HG03280 (cell line): ENCODE results near the gene CERS6.

Experiments used
- ATAC-seq: cut with Tn5 transposase; IDR thresholded peaks from one replicate; pipeline ENCODE4 v1.9.1; 2021; ENCODE audit warnings: mild to moderate bottlenecking, moderate library complexity; ENCODE audit not compliant: unreplicated experiment

The CERS6 gene

DNA sequence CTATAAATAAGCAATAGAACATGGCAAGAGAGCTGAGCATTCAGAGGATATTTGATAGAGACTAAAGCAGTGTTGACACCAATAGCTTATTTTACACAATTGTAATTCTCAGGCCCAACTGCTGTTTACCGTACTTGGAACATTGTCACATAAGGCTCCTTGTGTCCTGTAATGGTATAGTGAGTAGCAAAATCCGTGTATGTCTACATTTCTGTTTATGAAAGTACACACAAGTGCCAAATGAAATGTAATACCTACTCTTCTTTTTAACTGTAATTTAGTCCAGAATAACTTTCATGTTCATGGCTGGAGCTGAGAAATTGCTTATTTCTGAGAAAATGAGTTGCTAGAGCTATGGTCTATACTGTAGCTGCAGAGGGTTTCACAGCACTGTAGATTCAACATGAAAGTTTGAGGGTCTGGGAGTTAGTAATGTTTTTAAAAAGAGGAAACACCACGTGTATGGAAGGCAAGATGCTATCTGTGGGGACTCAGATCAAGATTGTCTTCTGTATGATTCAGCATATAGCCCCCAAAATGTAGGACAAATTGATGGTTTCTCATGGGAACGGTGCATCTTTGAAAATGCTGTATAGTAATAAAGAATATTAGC lies 236.2 kb downstream of the CERS6 start:
- no peak for ATAC-seq

DNA sequence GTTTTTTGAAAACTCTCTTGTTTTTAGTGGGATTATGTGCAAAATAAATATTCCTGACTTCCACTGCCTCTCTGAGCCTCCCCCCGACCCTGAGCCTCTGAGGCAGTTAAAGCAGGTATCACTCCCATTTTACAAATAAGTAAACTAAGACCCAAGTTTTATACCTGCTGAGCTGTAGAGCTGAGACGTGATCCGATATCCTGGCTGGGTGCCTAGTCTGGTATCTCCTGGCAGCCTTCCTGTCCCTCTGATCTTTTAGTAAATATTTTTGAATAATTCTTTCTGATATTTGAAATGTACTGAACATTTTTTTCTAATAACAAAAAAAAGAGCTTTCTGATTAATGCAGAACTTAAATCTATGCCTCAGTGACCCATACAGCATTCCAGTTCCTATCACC lies 238.1 kb downstream of the CERS6 start:
- no peak for ATAC-seq

DNA sequence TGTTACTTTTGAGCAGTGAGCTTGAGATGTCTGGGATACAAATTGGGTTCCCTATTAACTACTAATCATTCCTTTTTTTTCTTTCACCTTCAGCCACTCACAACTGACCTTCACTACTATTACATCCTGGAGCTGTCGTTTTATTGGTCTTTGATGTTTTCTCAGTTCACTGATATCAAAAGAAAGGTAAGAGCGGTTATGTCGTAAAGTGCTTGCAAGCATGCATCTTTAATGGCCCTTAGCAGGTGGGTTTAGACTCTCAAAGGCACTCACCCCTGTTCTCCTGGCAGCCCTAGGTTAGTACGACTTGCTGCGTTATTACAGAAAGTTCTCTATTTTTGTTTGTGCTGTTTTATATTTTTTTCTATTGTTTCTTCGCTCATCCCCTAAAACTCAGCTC lies 238.8 kb downstream of the CERS6 start:
- ATAC-seq = no peak

DNA sequence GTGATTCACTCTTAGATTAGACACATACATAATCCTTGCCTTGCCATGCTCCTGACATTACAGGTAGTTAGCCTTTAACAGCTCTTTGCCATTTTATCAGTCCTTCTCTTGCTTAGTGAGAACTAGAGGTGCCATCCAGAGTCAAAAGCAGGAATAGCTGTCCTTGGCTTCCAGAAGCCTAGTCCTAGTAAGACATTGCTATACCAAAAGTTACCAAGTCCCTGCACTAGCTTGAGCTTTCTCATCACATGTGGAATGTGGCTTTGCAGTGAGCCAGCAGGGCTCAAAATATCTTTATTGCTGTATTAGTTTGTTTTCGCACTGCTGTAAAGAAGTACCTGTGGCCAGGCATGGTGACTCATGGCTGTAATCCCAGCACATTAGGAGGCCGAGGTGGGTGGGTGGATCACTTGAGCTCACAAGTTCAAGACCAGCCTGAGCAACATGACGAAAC lies 241.6 kb downstream of the CERS6 start:
- ATAC-seq = no peak

DNA sequence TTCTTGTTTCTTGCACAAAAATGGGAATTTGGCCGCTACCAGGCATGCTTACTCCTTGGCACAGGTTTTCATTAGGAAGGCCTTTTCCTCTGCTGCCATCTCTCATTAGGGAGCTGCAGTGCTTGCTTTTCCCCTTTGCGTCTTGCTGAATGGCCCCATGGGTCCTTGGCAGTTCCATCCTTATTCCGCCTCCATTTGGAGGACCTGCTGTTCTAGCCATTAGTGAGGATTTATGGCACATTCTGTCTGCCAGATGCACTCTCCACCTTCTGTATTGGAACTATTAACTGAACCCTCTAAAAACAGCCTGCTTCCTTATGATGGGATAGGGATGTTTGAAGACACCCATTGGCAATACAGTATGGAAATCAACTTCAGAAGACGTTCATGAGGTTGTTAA lies 242.9 kb downstream of the CERS6 start:
- no peak for ATAC-seq

DNA sequence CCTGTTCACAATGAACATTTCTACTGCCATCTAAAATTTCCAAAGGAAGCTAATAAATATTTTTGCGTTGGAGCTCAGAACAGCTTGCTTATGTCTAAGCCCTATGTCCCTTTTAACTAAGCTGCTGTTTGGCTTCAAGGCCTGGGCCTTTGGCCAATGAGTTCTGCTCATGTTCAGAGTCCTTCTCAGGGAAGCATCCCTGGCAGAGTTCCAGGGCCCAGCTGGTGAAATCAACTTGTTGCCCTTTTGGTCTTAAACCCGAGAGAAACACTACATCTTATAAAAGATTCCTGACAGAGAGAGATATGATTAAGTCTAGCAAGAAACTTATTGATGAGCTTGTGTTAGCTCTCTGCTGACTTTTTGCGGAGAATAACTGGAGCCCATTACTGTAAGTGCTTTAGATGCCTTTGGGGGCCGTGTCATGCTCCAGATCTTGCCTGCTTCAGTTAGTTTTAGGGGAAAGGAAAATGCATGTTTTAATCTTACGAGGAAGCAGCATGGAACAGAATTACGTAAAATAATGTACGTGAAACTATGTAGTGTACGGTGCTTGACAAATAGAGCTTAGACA lies 243.9 kb downstream of the CERS6 start:
- no peak for ATAC-seq

DNA sequence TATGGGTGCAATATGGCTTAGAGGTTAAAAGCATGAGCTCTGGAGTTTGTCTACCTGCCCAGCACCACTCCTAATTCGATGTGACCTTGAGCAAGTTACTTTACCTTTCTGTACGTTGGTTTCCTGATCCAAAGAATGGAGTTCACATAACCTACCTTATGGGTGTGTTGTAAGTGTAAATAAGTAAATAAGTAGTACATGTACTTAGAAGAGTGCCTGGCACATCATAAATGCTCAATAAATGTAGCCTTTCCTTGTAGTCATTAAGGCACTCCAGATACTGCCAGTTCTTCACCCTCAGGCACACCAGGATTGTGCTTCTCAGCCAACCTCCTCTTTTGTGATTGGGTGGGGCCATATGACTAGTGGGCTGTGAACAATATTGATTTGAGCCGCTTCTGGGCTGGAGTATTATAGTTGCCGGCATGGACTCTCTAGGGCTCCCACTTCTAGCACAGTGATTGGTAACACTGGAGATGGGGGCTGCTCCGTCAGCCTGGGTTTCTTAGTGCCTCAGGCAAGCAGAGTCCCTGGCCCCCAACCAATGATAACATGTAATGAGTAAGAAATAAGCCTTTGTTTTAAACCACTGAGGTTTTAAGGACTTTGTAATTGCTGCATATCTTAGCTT lies 244.7 kb downstream of the CERS6 start:
- ATAC-seq = no peak

DNA sequence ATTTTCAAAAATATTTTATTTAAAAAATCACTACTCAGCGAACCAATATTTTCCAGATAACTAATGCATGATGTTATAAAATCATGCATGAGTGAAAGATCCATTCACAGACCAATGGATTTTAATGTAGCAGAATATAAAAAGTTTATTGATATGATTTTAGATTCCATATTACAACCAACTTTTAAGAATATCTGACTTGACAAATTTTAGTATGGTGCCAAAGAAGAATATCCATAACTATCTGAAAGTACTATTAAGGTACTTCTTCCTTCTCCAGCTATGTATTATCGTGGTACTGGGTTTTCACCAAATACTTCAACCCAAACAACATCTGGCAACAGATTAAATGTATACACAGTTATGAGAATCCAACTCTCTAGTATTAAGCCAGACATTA lies 246.5 kb downstream of the CERS6 start:
- no peak for ATAC-seq

DNA sequence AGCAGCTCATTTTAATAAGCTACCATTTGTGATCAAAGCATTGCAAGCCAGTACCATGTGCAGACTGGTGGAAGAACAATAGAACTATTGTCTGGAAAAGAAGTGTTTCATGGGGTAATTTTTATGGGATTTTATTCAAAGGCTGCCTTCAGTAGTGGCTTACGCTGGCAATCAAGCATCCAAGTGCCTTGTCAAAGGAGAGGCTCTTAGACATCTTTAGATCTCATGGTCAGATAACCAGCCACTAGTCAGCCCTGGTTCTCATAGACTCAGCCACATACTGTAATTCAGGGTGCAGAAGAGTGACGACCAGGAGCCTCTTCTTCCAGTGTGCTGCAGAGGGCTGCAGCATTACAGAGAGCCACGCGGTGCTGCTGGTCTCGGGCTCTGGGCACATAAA lies 247.9 kb downstream of the CERS6 start:
- ATAC-seq = no peak

DNA sequence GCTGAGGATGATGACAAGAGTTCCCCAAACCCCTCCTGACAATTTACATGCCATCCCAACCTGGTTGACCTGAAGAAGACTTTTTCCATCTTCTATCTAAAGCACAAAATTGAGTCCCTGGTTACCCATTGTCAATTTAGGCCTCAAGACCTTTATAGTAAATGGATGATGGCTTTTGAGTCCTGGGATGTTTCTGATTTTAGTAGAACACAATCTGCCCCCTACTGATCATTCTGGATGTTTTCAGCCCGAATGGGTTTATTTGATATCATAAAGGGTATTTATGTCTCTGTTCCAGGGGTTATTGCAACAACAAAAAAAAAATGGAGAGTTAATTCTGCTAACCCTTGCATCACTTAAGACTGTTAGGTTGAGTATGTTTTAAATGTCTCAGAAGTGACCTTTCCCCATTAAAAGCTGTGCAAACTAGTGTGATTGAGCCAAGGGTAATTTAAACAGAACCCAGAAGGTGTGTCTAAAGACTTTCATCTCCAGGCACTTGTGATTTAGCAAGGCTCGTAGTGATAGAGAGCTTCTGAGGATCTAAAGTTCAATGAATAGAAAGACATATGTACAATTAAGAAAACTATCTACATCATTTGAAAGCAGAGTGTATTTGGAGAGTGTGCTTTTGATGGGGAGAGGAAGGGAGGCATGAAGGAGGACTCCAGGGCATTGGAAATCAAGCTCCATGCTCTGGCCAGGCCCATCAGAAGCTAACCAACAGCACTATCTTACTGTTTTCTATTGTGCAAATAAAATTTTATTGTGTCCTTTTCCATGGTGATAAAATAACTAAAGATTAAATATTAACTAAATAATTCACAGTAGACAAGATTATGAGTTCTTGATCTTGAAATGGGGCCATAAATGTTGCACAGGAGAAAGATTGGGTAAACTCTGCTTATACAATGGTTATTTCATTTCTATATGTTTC lies 249.7 kb downstream of the CERS6 start:
- ATAC-seq = no peak

DNA sequence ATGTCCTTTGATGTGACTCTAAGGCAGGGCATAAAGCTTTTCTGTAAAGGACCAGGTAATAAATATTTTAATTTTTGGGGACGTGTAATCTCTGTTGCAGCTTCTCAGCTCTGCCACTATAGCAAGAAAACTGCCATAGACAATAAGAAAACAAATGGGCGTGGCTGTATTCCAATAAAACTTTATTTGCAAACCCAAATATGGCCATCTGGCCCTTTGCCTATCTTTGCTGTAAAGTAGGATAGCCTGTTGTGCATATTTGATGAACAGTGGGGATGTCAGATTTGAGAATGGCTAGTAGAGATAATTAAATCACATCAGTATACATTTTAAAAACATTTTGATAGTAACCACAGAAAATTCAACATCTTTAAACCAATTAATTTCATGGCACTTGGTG lies 250.7 kb downstream of the CERS6 start:
- ATAC-seq = no peak

DNA sequence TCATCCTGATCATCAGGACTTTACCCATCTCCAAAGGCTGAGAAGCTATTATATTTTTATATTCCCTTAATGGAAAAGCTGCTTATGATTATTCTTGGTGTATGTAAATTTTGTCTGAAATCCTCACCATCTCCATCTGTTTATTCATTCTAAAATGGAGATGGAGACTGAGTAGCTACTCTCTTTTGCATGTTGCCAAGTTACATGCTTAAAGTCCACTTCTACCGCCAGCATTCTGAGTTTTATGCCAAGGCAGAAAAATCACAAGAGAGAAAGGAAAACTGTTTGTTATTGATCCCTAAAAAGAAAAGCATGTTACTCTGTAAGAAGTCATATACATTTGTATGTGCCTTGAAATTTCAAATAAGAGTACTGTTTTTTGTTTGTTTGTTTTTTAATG lies 252.0 kb downstream of the CERS6 start:
- ATAC-seq = no peak

DNA sequence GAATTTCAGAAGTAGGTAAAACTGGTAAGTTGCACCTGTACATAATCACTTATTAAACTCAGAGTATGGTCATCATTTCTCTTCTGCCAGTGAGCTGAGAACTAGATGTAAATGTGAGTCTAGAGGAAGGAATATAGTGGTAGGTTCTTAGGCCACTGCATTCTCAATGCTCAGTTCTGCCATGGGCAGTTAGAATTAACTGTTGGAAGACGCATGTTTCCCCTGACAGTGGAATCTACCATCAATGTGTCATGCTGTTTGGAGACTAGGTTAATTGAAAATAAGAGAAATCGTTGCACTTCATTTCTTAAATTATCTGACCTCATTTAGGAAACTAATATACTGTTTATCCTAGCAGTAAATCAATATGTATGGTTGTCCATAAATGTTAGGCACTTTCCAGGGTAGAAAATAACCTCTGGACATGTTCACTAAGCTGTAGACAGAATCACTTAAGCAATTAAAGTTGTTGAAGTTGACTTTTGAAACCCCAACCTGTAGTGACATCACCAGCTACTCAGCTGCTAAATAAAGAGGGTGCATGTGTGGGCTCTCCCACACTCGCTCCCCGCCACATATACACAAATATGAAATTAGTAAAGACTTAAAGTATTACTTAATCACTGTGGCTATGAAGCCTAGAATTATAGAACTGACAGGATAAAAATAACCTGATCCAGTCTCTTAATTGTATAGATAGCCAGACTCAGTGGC lies 254.8 kb downstream of the CERS6 start:
- no peak for ATAC-seq

DNA sequence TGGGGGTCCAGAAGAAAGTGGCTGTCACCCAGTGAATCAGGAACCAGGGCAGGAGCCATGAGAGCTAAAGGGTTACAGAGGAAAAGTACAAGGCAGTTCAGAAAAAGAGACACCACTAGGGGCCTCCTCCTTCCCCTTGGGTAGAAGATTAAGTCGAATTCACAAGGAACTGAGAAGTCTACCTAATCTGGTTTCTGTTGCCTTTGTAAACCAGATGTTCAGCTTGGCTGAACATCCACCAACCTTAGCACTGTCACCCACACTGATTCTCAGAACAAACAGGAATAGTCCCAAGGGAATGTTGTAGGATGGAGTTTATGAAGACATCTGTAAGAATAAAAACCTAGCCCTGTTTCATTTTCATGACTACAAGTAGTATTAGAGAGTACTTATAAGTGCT lies 256.0 kb downstream of the CERS6 start:
- ATAC-seq = peak; percentile 98

DNA sequence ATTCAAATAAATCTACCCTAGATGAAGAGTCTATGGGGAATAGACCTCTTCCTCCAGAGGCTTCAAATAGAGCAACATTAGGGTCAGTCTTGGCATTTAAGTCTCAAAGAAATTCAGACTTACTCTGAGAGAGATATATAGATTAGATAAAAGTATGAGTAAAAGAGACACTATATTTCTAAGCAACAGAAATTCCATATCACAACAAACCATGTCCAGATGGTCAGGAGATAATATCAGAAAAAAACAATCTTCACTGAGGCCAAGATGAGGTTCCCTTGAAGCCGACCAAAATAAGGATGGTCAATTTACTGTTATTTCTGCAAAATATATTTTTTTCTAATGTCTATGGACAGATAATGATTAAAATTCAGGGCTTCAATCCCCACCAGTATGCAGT lies 257.3 kb downstream of the CERS6 start:
- ATAC-seq = no peak

DNA sequence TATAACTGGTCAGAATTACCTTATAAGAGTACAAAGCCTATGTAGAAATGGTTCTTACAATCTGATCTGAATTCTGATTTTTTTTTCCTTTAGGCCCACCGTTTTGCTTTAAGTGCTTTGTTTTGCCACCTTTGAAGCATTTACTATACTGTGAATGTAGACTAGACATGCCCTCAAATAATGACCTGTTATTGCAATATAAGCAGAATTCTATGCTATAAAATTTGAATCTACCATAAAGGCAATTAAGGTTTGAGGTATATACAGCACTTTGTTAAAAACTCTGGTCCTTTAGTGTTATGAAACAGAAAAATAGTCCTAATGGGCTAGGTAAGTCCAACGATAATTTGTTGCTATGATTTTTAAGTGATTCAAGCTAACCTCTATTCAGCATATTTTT lies 259.8 kb downstream of the CERS6 start:
- no peak for ATAC-seq

DNA sequence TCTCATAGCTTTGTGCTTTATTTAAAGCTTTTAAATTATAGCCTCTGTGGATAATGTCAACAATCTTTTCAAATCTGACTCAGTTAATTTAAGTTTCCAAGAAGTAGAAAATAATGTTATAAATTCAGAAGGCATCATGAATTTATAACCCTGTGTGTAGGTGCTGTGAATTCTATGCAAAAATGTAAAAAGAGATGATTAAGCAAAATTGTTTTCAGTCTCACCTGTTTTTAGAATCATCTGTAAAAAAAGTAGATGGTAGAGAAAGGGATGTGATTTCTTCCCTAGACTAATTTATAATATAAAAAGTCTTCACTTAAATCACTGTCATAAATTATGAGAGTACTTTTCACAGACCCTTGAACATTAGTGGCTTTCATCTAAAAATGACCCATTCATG lies 260.8 kb downstream of the CERS6 start:
- ATAC-seq = no peak

DNA sequence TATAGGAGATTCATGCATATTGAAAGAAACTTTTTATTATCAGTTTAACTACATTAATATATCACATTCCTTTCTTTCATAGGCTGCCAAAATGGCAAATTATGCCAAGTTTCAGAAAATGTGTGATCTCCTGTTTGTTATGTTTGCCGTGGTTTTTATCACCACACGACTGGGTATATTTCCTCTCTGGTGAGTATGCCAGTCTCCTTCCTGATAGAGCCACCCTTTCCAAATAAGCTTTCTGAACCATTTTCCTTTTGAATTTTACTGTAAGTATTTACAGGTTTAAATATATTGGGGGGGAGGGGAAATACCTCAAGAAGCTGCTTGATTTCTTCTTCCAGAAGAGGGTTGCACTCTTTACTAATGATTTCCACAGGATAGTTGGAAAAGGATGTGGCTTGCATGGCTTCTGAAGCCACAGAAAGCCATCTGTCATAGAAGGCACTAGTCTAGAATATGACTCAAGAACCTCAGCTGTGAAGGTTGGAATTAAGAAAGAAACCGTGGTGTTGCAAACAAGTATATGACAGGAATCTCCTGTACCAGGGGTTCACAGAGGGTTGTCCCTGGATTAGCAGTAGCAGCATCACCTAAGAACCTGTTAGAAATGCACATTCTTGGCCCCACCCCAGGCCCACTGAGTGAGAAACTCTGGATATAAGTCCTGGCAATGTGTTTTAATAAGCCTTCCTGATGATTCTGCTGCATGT lies 261.9 kb downstream of the CERS6 start:
- ATAC-seq = no peak

DNA sequence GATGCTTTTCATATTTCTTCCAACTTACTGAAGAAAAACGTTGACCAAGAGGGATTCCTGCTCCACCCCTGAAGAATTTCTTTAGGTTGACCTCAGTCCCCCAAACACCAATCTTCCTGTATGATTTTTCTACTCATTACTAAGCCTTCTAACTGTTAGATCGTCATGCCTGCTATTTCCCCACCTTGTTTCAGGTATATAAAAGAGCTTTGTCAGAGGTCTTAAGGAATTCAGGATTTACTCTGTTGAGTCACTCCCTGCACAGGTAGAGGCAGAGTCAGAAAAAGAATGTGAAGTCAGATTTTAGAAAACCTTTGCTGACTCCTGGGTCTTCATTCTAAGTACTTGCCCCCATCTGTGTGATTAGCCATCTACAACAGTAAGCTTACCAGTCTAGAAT lies 262.6 kb downstream of the CERS6 start:
- no peak for ATAC-seq

DNA sequence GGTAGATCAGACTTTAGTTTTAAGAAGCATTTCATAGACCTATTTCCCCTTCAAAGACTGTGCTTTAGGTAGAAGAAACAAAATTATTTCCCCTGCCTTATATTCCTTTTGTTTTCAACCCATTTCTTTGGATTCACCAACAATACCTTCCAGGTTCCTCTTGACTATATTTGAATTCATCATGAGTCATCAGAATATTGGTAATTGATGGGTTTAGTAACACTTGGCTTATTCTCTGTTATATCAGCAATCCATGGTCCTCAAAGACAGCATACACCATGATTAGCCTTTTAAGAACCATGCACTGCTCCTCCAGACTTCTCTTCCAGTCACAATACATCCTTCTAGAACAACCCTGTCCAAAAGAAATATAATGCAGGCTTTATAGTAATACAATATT lies 263.4 kb downstream of the CERS6 start:
- no peak for ATAC-seq
